HS-5 (cell line): Measurements from ENCODE around the gene PHLDB3.
"Not testable (repeated sequence)": the region's sequence is repeated elsewhere in the genome, so short reads cannot be mapped to it uniquely, and the experiment has no call there.

Experiments used
- DNase-seq: peaks from one replicate; pipeline ENCODE4 v3.0.0-alpha.2; 2012; ENCODE audit warnings: low read depth

The PHLDB3 gene

GRCh38 chr19:43439709-43440063 is 64.9 kb downstream of the PHLDB3 start:
- no peak for DNase-seq

GRCh38 chr19:43439032-43439708 is 65.4 kb downstream of the PHLDB3 start:
- no peak for DNase-seq

- DNase-seq = peak; percentile 24
Observed at GRCh38 chr19:43438291-43439031, 66.1 kb downstream of the PHLDB3 start.

GRCh38 chr19:43437712-43438111 is 66.8 kb downstream of the PHLDB3 start:
- no peak for DNase-seq

- DNase-seq = not testable (repeated sequence)
Observed at GRCh38 chr19:43437284-43437683, 67.3 kb downstream of the PHLDB3 start.

- DNase-seq = no peak
Observed at GRCh38 chr19:43435775-43436174, 68.8 kb downstream of the PHLDB3 start.

GRCh38 chr19:43433689-43434088 is 70.9 kb downstream of the PHLDB3 start:
- no peak for DNase-seq

GRCh38 chr19:43433358-43433673 is 71.2 kb downstream of the PHLDB3 start:
- no peak for DNase-seq

GRCh38 chr19:43430976-43431375 is 73.6 kb downstream of the PHLDB3 start:
- no peak for DNase-seq

GRCh38 chr19:43430142-43430710 is 74.3 kb downstream of the PHLDB3 start:
- DNase-seq = no peak

- DNase-seq = no peak
Observed at GRCh38 chr19:43429395-43429794, 75.2 kb downstream of the PHLDB3 start.

GRCh38 chr19:43425567-43426392 is 78.8 kb downstream of the PHLDB3 start:
- no peak for DNase-seq
